NOMO-1 treated with dmso at 0.1 percent for 144 hours (cell line): ENCODE results near the gene COL4A2.
"Not testable (repeated sequence)": the region's sequence is repeated elsewhere in the genome, so short reads cannot be mapped to it uniquely, and the experiment has no call there.

Source experiments
- DNase-seq: peaks from one replicate; lab custom pipeline; 2025; ENCODE audit not compliant: unreplicated experiment; lab: John Stamatoyannopoulos, UW

COL4A2 gene

DNA sequence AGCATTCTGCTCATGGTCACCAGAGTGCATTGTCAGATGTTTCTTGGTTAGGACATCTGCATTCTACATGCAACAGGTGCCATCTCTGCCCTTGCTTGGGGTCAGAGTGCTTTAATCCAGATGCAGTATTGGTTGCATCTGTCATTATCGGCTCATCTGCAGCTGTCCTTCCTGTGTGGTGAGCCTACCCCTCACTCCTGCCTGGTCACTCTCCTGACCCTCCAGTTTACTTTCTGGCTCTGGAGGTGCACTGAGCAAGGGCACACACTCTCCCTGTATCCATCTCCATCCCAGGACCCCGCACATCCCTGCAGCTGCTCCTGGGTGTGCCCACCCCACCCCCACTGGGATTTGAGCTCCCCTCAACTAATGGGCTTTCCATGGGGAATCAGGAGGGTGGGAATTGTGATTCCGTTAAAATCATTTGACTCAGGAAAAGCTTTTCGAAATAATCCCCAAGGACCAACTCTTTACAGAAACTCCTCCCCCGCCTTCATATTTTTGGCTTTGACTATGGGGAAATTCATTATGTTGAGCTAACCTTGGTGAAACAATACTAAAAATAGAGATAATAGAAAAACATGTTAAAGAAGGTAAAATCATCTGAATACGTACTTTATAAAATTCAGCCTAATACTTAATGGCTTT is 70.2 kb downstream of the COL4A2 start:
- DNase-seq = no peak

DNA sequence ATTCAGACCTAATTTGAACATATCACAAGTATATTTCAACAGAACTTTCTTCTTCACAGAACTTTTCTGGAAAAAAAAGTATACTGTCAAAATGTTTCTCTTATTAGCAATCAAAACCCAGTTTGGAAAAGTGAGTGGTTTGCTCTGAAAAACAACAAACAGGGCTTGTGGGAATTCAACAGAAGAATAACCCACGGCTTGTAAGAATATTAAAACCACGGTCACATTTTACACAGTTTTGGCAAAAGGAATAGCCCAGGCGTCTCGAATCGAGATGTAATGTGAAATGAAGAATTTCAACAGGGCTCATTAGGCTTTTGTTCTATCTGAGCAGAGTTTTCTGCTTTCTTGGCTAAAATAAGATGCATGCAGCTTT is 70.7 kb downstream of the COL4A2 start:
- no peak for DNase-seq

DNA sequence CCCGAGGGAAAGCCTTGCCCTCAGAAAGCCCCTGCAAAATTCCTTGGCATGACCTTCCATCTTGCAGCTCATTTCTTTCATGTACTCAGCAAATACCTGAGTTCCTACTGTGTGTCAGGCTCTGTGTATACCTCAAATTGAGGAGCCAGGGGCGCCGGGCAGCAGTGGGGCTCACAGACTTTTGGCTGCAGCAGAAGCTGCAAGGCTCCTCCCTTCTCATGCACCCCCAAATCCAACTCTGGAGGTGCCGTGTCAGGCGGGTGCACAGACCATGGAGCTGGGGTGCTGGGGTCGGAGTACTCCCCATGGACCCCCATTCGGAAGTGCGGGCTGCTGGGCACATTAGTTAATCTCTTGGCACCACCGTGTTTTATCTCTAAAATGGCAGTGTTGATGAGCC is 72.3 kb downstream of the COL4A2 start:
- DNase-seq = no peak

DNA sequence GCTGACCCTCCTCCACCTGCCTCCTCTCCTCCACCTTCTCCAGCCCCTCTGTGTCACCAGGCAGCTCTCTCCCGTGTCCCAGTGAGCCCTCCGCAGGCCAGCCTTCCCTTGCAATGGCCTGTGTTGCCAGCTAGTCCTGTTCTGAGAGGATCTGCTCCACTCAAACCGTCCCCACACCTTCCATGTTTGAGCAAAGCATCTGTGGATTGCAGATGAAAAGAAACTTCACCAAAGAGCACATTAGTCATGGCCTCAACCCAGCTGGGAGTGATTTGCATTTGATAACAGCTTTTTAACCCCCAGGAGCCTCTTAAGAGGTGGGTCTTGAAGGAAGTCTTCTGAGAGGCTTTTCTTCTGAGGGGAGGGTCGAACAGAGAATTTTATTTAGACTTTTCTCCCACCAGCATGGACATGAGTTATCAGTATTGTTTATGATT is 72.8 kb downstream of the COL4A2 start:
- no peak for DNase-seq

DNA sequence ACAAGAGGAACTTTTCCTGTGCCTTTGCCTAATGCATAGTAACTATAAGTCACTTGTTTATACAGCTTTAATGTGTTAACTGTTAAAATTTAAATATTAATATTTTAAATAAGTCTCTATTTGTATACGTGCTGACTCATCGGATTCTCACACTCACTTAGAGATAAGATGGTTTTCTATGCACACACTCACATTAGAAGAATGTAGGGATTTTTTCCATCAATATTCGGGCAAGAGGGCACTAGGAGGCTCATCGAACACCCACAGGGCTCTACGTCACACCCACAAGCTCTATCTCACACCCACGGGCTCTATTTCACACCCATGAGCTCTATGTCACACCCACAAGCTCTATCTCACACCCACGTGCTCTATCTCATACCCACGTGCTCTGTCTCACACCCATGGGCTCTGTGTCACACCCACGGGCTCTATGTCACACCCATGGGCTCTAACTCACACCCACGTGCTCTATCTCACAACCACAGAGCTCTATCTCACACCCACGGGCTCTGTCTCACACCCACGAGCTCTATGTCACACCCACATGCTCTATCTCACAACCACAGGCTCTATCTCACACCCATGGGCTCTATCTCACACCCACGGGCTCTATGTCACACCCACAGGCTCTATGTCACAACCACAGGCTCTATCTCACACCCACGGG is 73.4 kb downstream of the COL4A2 start:
- DNase-seq = no peak

DNA sequence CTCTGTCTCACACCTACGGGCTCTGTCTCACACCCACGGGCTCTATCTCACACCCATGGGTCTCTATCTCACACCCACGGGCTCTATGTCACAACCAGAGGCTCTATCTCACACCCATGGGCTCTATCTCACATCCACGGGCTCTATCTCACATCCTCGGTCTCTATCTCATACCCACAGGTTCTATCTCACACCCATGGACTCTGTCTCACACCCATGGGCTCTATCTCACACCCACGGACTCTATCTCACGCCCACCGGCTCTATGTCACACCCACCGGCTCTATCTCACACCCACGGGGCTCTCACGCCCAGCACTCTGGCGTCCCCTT is 73.9 kb downstream of the COL4A2 start:
- DNase-seq = no peak

DNA sequence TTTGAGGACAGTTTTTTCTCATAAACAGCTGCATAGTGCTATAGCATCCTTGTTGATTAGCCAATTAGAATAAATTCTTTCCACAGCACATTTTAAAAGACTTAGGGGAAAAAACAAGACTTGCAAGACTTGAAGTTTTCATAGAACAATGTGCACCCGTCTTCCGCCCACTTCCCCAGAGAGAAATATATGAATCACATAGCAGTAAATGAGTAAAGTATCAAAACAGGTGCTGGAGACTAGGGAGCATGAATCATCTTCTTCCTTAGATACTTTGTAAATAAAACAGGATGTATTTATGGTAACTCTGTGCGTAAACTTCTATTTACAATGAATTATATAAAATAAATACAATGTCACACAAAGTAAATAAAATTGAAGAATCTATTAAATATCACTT is 75.1 kb downstream of the COL4A2 start:
- no peak for DNase-seq

DNA sequence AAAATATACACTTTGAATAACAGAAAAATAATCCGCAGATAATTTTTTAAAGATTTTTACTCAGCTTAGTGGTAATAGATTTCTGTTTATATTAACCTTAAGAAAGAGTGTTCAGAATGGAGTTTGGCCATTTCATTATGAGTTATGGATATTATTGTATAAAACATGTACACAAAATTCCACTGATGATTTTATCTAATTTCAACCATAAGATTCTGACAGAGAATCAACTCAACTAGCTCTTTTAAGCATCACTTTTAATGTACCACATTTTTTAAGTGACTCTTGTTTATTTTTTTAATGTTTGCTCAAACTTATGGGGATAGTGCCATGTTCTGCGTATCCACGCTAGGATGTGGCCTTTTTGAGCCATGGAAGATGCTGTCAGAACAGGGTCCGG is 75.7 kb downstream of the COL4A2 start:
- DNase-seq = no peak

DNA sequence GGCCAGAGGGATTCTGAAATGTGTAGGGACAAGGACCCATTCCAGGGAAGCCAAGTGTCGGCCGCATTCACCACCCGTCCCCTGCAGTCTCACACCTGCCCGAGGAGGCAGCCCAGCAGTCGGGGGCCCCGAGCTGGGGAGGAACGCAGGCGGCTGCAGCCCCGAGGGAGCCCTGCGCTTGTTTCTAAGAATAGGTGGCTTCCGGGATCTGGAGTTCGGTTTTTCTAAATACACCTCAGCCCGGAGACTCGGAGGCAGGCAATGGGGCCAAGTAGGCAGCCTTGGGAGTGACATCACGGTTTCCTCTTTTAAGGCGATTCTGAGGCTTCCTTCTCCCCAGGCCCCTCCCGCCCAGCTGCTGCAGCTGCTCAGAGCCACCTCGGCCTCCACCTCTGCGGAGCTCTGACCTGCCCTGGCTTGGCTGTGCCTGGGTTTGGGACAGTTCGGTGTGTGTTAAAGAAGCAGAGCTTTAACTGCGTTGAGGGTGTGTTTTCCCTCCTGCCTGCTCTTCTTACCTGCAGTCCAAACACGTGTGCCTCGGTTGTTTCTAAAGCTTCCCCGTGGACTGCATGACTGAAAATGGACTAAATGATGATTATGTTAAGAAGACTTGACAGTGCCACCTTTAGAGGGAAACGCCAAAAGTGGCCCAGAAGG is 80.5 kb downstream of the COL4A2 start:
- DNase-seq = peak; percentile 75

DNA sequence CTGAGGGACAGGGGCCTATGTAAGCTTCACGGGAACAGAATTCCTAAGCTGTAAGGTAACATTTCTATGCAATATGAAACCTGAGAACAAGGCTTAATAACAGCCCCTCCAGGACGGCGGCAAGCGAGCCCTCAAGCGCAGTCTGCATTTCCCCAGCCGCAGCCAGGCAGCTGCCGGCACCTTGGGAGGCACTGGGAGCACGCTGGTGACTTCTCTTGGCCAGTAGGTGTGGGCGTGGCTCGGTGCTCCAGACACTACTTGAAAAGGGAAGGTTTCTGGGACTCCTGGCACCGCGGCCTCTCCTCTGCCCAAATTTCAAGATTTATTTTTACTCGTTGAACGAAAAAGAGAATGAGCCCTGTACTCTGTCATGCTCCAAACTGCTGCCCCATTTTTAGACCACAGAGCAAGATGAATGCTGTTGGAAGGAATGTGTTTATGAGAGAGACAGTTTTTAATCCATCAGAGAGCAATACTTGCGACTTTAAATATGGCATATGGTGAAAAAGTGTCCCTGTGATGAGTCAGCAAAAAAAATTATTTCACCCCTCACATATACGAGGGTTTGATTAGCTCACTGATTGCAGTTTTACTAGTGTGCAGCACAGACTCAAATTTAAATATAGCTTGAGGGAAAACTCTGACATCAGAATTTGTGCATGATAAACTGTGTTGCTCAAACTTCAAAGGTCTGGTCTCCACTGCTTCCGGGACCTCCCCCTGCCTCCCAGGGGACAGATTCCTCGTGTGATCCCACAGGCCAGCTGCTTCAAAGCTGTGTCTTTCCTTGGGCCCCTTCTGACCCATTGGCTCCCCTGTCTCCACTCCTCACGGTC is 81.2 kb downstream of the COL4A2 start:
- DNase-seq = no peak

DNA sequence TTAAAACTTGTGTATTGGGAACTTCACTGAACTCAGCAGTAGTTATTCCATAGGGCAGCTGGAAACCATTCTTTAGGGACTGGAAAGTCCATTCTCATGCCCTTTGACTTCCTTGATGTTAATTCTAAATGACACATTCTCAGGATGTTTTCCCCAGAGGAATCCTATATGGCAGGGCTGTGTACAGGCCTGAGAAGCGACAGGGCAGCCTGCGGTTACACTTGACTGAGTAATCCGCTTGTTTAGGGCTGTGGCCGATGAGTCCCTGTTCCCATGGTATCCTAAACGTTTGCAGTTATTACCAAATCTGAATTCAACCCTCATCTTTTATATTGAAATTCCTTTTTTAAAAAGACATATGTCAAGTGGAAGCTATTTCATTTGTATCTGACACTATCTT is 83.5 kb downstream of the COL4A2 start:
- DNase-seq = no peak

DNA sequence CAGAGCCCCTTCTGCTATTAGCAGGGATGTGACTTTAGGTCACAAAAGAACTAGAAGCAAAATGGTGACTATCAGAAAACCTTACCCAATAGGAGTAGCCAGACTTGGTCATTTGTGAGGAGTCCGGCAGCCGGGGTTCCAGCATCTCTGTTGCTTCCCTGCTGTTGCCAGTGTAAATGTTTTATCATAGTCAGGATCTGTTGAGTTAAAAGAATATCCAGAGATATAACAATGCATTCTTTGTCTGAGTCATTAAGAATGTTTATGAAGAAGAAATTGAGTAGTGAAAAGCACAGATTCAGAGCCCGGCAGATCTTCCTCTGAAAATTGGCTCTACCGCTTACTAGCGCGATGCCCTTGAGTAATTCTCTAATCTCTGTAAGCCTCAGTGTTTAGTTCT is 84.2 kb downstream of the COL4A2 start:
- no peak for DNase-seq

DNA sequence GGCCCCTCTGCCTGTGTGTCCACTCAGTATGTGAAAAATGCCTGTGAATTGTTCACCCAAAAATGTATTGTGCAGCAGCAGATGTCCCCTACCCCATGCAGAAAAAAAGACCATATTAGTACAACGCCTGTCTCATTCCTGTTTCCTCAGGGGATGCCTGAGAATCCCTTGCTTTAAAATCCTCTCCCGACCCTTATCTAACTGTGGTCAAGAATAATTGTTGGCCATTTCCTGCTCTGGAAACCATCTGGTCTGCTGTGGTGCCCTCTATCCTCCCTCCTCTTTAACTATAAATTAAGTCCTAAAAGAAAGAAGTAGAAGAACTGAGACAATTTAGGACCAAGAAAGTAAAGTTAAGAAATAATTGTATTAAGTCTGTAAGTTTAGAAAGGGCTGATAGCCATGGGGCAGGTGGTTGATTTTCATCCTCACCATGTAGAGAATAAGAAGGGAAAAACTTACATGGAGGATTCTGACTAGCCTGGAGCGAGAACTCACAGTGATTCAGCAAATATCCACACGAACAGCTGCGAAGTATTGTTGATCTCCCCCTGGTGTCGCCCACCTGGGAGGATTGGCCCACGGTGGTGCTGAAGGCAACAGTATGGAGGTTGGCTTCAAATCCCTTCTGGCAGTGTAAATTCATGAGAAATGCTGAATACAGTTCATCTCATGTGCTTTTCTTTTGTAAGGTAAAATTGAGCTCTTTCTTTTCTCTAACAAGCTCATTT is 85.6 kb downstream of the COL4A2 start:
- DNase-seq = no peak

DNA sequence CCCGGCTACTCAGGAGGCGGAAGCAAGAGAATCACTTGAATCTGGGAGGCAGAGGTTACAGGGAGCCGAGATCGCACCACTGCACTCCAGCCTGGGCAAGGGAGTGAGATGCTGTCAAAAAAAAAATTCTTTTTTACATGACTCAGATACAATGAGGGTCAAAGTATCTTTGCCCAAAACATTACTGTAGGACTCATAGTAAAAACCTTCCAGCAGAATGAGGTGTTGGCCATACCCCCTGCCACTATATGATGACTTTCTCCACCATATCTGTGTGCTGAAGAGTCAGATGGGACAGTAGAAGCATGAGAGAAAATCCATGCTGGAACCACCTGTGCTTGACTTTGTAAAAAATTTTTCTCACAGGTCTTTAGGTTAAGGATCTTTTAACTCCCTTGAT is 86.7 kb downstream of the COL4A2 start:
- no peak for DNase-seq

DNA sequence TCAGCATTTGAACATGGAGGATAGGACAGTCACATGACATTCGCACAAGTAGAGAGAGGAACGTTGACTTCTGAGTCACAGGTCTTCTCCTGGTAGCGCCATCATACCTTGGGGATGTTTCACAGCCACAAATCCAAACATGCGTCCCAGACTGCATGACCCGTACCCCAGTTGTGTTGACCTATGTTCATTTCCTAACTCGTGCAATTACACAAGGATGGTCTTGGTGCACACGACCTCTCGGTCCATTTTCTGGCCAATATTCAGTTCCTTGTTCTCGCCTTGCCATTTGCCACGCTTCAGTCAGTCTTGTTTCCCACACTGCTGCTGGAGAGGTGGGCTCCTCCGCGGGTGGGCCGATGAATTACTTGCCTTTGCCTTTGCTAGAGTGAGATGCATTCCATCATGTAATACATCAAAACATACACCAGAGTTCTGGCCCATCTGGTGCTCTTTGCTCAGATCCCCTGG is 87.3 kb downstream of the COL4A2 start:
- DNase-seq = no peak

DNA sequence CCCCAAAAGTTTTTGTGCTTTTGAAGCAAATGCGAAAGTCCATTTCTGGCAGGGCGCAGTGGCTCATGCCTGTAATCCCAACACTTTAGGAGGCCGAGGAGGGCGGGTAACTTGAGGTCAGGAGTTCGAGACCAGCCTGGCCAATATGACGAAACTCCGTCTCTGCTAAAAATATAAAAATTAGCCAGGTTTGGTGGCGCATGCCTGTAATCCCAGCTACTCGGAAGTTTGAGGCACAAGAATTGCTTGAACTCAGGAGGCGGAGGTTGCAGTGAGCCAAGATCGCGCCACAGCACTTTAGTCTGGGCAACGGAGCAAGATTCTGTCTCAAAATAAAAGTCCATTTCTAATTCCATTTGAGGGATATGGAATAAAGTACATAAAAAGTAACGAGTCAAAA is 88.5 kb downstream of the COL4A2 start:
- not testable (repeated sequence) for DNase-seq

DNA sequence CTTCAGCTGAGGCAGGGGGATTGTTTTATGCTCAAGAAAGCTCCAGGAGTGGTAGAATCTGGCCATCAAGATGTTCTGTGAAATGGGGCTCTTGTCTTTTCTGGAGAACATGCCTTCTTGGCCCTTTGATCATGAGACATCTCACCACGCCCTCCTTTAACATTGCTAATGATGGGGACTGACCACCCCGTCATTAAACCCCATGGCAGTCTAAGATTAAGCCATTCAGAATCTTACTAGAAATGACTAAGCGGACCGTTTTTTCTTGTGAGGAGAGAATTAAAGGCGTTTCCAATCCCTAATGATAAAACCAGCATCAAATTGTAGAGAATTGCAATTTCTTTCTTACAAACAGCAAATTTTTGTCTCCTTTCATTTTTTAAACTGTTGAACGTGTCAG is 89.4 kb downstream of the COL4A2 start:
- no peak for DNase-seq

DNA sequence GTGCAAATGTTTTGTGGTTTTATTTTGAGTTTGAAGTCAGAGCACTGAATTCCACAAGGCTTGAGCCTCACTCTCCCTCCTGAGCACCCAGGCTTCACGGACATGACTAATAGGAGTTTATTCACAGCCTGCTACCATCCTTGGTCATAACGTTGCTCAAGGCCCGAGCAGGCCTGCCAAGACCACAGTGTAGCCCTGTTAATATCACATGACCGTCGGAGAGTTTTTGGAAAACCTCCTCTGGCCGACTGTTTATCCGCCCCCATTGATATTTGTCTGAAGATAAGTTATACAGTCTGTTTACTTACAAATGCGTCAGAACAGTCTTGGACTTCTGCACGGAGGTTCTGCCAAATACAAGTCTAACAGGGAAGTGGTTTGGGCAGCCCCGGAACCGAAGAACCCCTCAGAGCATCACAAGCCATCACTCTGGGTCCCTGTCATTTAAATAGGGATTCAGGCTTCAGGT is 89.9 kb downstream of the COL4A2 start:
- no peak for DNase-seq

DNA sequence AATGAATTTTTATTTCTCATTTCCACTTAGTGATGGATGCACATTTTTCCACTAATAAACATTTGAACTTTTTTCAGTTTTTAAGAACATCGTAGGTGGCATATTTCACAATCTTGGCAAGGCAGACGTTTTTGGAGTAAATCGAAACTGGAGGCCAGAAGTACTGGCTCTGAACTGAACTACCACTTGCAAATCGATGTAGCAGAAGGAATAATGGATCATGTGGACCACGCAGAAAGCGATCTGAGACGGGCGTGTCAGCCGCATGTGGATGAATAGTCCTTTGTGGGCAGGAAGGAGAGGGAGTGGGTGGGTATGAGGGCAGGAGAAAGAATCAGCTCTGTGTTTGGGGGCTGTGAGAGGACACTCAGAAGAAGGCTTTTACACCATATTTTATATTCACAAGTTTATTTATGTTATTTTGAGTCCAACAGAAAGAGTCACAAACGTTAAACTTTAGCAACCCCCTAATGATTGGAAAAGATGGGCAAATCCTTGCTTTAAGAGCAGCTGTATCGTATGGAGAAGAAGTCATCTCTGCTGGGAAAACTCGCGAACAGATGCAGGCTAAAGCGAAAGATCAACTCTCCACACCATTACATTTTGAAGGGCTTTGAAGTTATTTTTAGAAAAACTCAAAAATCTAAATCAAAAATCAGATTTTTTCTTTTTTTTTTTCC is 90.5 kb downstream of the COL4A2 start:
- DNase-seq = no peak
